Measurements from ENCODE around the gene SLC22A16. TPM values are rescaled to one million over a fixed set of nuclear protein-coding genes. Genes with fewer than 3 reads are reported as not detected.

Gene SLC22A16
- polyA plus RNA-seq, 1 of the 3 experiments (the other 2 are of a cell fraction) = not detected

- 88% methylated on average over 4 of the region's 4 CpGs for WGBS (ENCODE audit: low lambda C conversion rate)
- H2AFZ ChIP-seq (ENCODE audit: low read depth) = no peak overlapping the region
- CTCF ChIA-PET = no interaction called here
- POLR2A ChIA-PET = no interaction called here
- H3K4me2 ChIP-seq = no peak overlapping the region
- no peaks in the 10 kb centered on the region for H3K9me3 ChIP-seq
- H3K9ac ChIP-seq = no peak overlapping the region
- no peaks in the 10 kb centered on the region for H3K36me3 ChIP-seq (replicated peaks in 1 of 2; ENCODE audit: control insufficient read depth in 1 of 2, insufficient read depth in 2 of 2, low read length in 1 of 2)
- no peaks in the 10 kb centered on the region for H3F3A ChIP-seq (replicated peaks; ENCODE audit: insufficient read depth)
- no peaks in the 10 kb centered on the region for H3K79me2 ChIP-seq (ENCODE audit: insufficient read depth)
- TF ChIP-seq TEAD4 (IDR thresholded peaks at IDR 0.05; ENCODE audit: borderline replicate concordance, insufficient read depth) (no peak), GABPA (IDR thresholded peaks at IDR 0.05; ENCODE audit: low read depth) (no peak), EP300 (IDR thresholded peaks at IDR 0.05; ENCODE audit: borderline replicate concordance in 1 of 2, low read depth in 1 of 2, low read length in 1 of 2) (no peak), NRF1 (IDR thresholded peaks at IDR 0.05; ENCODE audit: low read depth, low read length) (no peak)
- no peak overlapping the region for H3K4me3 ChIP-seq (ENCODE audit: low read depth in 2 of 2, low read length in 1 of 2)
- no peak for DNase-seq
- no peaks in the 10 kb centered on the region for H4K20me1 ChIP-seq (ENCODE audit: insufficient read depth)
- no peak overlapping the region for H3K27ac ChIP-seq (ENCODE audit: low read depth in 2 of 2, low read length in 1 of 2)
- H3K27me3 ChIP-seq (ENCODE audit: insufficient read depth) = no peaks in the 10 kb centered on the region; the same call in 1 of the 2 replicates
- no peaks in the 10 kb centered on the region; a peak in 1 of 4 replicates for H3K4me1 ChIP-seq (ENCODE audit: control insufficient read depth in 1 of 2, insufficient read depth in 2 of 2, low read depth in 1 of 2, low read length in 1 of 2)
- no peaks in the 10 kb centered on the region for H3K9me2 ChIP-seq
Measured at GRCh38 chr6:110472739-110473138, 3.7 kb downstream of the SLC22A16 start.

- no peak overlapping the region for H3K27ac ChIP-seq (ENCODE audit: low read depth in 2 of 2, low read length in 1 of 2)
- no peak for DNase-seq
- no peak overlapping the region for H3K9ac ChIP-seq
- H3K36me3 ChIP-seq (replicated peaks in 1 of 2; ENCODE audit: control insufficient read depth in 1 of 2, insufficient read depth in 2 of 2, low read length in 1 of 2) = no peaks in the 10 kb centered on the region
- H4K20me1 ChIP-seq (ENCODE audit: insufficient read depth) = no peaks in the 10 kb centered on the region
- POLR2A ChIA-PET = no interaction called here
- CTCF ChIA-PET = interaction anchor here (1.1 kb wide), 1 partner anchor 18 kb away, joined by 3 read pairs; no protein-coding TSS in a partner anchor
- no peaks in the 10 kb centered on the region for H3K79me2 ChIP-seq (ENCODE audit: insufficient read depth)
- no peaks in the 10 kb centered on the region for H3K9me3 ChIP-seq
- no peaks in the 10 kb centered on the region; the same call in 1 of the 2 replicates for H3K27me3 ChIP-seq (ENCODE audit: insufficient read depth)
- no peaks in the 10 kb centered on the region for H3F3A ChIP-seq (replicated peaks; ENCODE audit: insufficient read depth)
- H3K9me2 ChIP-seq = no peaks in the 10 kb centered on the region
- WGBS (ENCODE audit: low lambda C conversion rate) = 31% methylated on average over 3 of the region's 3 CpGs
- H2AFZ ChIP-seq (ENCODE audit: low read depth) = no peak overlapping the region
- H3K4me3 ChIP-seq (ENCODE audit: low read depth in 2 of 2, low read length in 1 of 2) = no peak overlapping the region
- no peaks in the 10 kb centered on the region; a peak in 1 of 4 replicates for H3K4me1 ChIP-seq (ENCODE audit: control insufficient read depth in 1 of 2, insufficient read depth in 2 of 2, low read depth in 1 of 2, low read length in 1 of 2)
- TF ChIP-seq EZH2phosphoT487 (IDR thresholded peaks at IDR 0.05; ENCODE audit: borderline replicate concordance, low read depth) (no peak), TAF1 (IDR thresholded peaks at IDR 0.05; ENCODE audit: borderline replicate concordance, low read depth, low read length) (no peak), FOXJ3 (CRISPR knock-in tag; IDR thresholded peaks at IDR 0.05) (no peak), SMC3 (IDR thresholded peaks at IDR 0.05; ENCODE audit: low read depth, low read length) (no peak), RCOR1 (IDR thresholded peaks at IDR 0.05; ENCODE audit: low read length) (no peak), TEAD4 (IDR thresholded peaks at IDR 0.05; ENCODE audit: borderline replicate concordance, insufficient read depth) (no peak), EP300 (IDR thresholded peaks at IDR 0.05; ENCODE audit: borderline replicate concordance in 1 of 2, low read depth in 1 of 2, low read length in 1 of 2) (no peak)
- H3K4me2 ChIP-seq = no peak overlapping the region
Measured at GRCh38 chr6:110471726-110472365, 4.6 kb downstream of the SLC22A16 start.

- no peak overlapping the region for H3K27ac ChIP-seq (ENCODE audit: low read depth in 2 of 2, low read length in 1 of 2)
- no peaks in the 10 kb centered on the region for H3K9me2 ChIP-seq
- no peak overlapping the region for H2AFZ ChIP-seq (ENCODE audit: low read depth)
- no peak for DNase-seq
- POLR2A ChIA-PET = no interaction called here
- H4K20me1 ChIP-seq (ENCODE audit: insufficient read depth) = no peaks in the 10 kb centered on the region
- H3K4me2 ChIP-seq = no peak overlapping the region
- no peak overlapping the region for H3K4me3 ChIP-seq (ENCODE audit: low read depth in 2 of 2, low read length in 1 of 2)
- no peaks in the 10 kb centered on the region for H3K27me3 ChIP-seq (ENCODE audit: insufficient read depth)
- CTCF ChIA-PET = no interaction called here
- 64% methylated on average over 2 of the region's 3 CpGs for WGBS (ENCODE audit: low lambda C conversion rate)
- no peak overlapping the region for H3K9ac ChIP-seq
- H3K9me3 ChIP-seq = no peaks in the 10 kb centered on the region
- no peaks in the 10 kb centered on the region for H3K36me3 ChIP-seq (replicated peaks in 1 of 2; ENCODE audit: control insufficient read depth in 1 of 2, insufficient read depth in 2 of 2, low read length in 1 of 2)
- no peaks in the 10 kb centered on the region for H3K4me1 ChIP-seq (ENCODE audit: control insufficient read depth in 1 of 2, insufficient read depth in 2 of 2, low read depth in 1 of 2, low read length in 1 of 2)
- H3F3A ChIP-seq (replicated peaks; ENCODE audit: insufficient read depth) = no peaks in the 10 kb centered on the region
- no peaks in the 10 kb centered on the region for H3K79me2 ChIP-seq (ENCODE audit: insufficient read depth)
- no peak for TF ChIP-seq FOXJ3 (CRISPR knock-in tag; IDR thresholded peaks at IDR 0.05)
- no peak for TF ChIP-seq GABPA (IDR thresholded peaks at IDR 0.05; ENCODE audit: low read depth)
- no peak for TF ChIP-seq RCOR1 (IDR thresholded peaks at IDR 0.05; ENCODE audit: low read length)
- no peak for TF ChIP-seq RXRA (IDR thresholded peaks at IDR 0.05; ENCODE audit: borderline replicate concordance, low read depth)
- TF ChIP-seq FOXM1 (IDR thresholded peaks at IDR 0.05; ENCODE audit: low read depth) = no peak
- TF ChIP-seq FOSL2 (IDR thresholded peaks at IDR 0.05; ENCODE audit: borderline replicate concordance, low read depth) = no peak
- no peak for TF ChIP-seq EP300 (IDR thresholded peaks at IDR 0.05; ENCODE audit: borderline replicate concordance in 1 of 2, low read depth in 1 of 2, low read length in 1 of 2)
- no peak for TF ChIP-seq EZH2phosphoT487 (IDR thresholded peaks at IDR 0.05; ENCODE audit: borderline replicate concordance, low read depth)
- TF ChIP-seq, protein P1, sequence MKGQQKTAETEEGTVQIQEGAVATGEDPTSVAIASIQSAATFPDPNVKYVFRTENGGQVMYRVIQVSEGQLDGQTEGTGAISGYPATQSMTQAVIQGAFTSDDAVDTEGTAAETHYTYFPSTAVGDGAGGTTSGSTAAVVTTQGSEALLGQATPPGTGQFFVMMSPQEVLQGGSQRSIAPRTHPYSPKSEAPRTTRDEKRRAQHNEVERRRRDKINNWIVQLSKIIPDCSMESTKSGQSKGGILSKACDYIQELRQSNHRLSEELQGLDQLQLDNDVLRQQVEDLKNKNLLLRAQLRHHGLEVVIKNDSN (IDR thresholded peaks at IDR 0.05; ENCODE audit: borderline replicate concordance, low read depth) = no peak
- TF ChIP-seq CHD2 (IDR thresholded peaks at IDR 0.05; ENCODE audit: low read length, partially characterized antibody) = no peak
- TF ChIP-seq, protein P2, sequence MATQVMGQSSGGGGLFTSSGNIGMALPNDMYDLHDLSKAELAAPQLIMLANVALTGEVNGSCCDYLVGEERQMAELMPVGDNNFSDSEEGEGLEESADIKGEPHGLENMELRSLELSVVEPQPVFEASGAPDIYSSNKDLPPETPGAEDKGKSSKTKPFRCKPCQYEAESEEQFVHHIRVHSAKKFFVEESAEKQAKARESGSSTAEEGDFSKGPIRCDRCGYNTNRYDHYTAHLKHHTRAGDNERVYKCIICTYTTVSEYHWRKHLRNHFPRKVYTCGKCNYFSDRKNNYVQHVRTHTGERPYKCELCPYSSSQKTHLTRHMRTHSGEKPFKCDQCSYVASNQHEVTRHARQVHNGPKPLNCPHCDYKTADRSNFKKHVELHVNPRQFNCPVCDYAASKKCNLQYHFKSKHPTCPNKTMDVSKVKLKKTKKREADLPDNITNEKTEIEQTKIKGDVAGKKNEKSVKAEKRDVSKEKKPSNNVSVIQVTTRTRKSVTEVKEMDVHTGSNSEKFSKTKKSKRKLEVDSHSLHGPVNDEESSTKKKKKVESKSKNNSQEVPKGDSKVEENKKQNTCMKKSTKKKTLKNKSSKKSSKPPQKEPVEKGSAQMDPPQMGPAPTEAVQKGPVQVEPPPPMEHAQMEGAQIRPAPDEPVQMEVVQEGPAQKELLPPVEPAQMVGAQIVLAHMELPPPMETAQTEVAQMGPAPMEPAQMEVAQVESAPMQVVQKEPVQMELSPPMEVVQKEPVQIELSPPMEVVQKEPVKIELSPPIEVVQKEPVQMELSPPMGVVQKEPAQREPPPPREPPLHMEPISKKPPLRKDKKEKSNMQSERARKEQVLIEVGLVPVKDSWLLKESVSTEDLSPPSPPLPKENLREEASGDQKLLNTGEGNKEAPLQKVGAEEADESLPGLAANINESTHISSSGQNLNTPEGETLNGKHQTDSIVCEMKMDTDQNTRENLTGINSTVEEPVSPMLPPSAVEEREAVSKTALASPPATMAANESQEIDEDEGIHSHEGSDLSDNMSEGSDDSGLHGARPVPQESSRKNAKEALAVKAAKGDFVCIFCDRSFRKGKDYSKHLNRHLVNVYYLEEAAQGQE (IDR thresholded peaks at IDR 0.05; ENCODE audit: low read depth, low read length) = no peak
Measured at GRCh38 chr6:110468731-110469130, 7.7 kb downstream of the SLC22A16 start.

All from SK-N-SH (cell line).